ENCODE data around the gene SUCLG1. TPM values are rescaled to one million over a fixed set of nuclear protein-coding genes. Genes with fewer than 3 reads are reported as not detected.

The SUCLG1 gene
- total RNA-seq, result 38.3 and 42.5 TPM in 2 replicates

DNA sequence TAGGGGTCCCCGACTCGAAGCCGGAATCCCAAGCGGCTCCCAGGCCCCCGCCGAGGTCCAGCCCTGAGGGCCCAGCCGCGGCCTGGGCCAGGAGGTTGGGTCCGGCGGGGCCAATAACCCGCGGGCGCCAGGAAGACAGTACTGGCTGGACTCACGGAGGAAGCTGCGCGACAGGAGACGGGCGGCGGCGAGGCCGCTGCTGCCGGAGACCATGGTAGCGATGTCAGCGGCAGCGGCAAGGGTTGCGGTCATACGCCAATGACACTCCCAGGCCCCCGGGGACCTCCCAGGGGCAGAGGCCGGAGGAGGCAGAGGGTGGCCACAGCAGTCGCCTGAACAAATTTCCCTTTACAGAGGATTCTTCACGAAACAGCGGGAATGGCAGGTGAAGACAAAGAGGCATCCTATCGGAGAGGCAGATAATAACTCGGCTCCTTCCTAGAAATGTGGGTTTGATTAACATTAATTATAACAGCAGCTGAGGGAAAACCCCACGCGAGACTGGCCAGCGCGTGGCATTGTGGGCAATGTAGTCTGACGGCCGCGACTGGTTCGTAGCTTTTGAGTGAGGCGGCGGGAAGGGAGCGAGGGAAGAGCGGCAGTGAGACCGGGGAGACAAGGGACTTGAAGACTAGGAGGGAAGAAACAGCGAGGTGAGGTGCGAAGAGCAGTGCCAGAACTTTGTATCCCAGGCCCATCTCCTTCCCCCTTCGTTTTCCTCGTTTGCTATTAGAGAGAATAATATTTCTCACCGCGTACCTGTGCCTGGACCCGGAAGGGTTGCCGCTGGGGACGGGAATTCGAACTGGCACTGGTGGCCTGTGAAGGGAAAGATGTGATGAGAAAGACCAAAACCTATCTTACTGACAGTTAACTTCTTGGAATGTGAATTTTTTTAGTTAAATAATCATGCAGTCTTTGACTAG is at the start of gene SUCLG1:
Gene SUCLG1 (minus strand): TSS at position 263 of the 926 bp plus-strand sequence. CDS start 11 bp downstream, at position 252.

Other genes starting within 250 kb of the SUCLG1 start
- gene DNAH6, start 57.2 kb upstream of the SUCLG1 start, total RNA-seq, result 0.07 and 0.13 TPM in 2 replicates